Spleen (tissue), 7 donors: Measurements from ENCODE around the gene TSFM.

Experiments
- CTCF ChIP-seq, 11 experiments: fragments of 200-600 bp in 7 of 11; fragments of 450-650 bp in 4 of 11; sonication (generic) in 4 of 11; IDR thresholded peaks in 8 of 11; conservative IDR thresholded peaks in 3 of 11; 1 replicate in 7 of 11; 2 replicates in 4 of 11; pipeline versions ENCODE4 v1.4.0 to v1.8.0; 2016 to 2021; ENCODE audit warnings: antibody characterized with exemption in 11 of 11, inconsistent platforms in 4 of 11, mild to moderate bottlenecking in 1 of 11
- POLR2A ChIP-seq, 3 donors: fragments of 450-650 bp; IDR thresholded peaks; one replicate each; pipeline ENCODE4 v1.5.1; 2017; ENCODE audit warnings: antibody characterized with exemption in 3 of 3, mild to moderate bottlenecking in 1 of 3
- donor health status: DM: no; HTN: no; CAD: no; lungs with moderate emphysema.
- donor health status: DM: no; HTN: no; CAD: no.
- donor health status: DM: no; HTN: no; CAD: no.

GRCh38 chr12:57813971-57814772, 31.6 kb downstream of the TSFM start:
- TF ChIP-seq POLR2A (IDR thresholded peaks at IDR 0.05) (no peak), CTCF (IDR thresholded peaks at IDR 0.05 in 8 of 11, conservative IDR thresholded peaks at IDR 0.05 in 3 of 11) (no peak)
